ENCODE results near the gene SDHAF2.

GRCh38 chr11:61429346-61429690 is 606 bp upstream of the SDHAF2 start:
- TF ChIP-seq, protein P1, sequence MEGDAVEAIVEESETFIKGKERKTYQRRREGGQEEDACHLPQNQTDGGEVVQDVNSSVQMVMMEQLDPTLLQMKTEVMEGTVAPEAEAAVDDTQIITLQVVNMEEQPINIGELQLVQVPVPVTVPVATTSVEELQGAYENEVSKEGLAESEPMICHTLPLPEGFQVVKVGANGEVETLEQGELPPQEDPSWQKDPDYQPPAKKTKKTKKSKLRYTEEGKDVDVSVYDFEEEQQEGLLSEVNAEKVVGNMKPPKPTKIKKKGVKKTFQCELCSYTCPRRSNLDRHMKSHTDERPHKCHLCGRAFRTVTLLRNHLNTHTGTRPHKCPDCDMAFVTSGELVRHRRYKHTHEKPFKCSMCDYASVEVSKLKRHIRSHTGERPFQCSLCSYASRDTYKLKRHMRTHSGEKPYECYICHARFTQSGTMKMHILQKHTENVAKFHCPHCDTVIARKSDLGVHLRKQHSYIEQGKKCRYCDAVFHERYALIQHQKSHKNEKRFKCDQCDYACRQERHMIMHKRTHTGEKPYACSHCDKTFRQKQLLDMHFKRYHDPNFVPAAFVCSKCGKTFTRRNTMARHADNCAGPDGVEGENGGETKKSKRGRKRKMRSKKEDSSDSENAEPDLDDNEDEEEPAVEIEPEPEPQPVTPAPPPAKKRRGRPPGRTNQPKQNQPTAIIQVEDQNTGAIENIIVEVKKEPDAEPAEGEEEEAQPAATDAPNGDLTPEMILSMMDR (IDR thresholded peaks at IDR 0.05; ENCODE audit: poor library complexity) = peak; percentile 32
- TF ChIP-seq EZH2 (IDR thresholded peaks at IDR 0.05; ENCODE audit: borderline replicate concordance) = no peak

Measured in hepatocyte (in vitro differentiated cells).